NT2/D1 (cell line): ENCODE data around the gene KDM4C.

Experiments used
- SUZ12 ChIP-seq: IDR thresholded peaks from 2 replicates; pipeline ENCODE4 v1.6.1; 2011; ENCODE audit not compliant: insufficient read length, insufficient read depth; ENCODE audit errors: extremely low read depth
- YY1 ChIP-seq: IDR thresholded peaks from 2 replicates; pipeline ENCODE4 v1.6.1; 2011; ENCODE audit not compliant: insufficient read length, insufficient read depth
- ZNF274 ChIP-seq: IDR thresholded peaks from 2 replicates; pipeline ENCODE4 v1.6.1; 2011; ENCODE audit warnings: mild to moderate bottlenecking, low read depth, low read length

GRCh38 chr9:7195526-7195925, 437.8 kb downstream of the KDM4C start:
- TF ChIP-seq SUZ12 (no peak), YY1 (no peak), ZNF274 (no peak)
